NCI-H1417 (cell line): ENCODE results near the gene SOAT2.

Experiments used
- DNase-seq, 3 experiments: peaks; one replicate each; lab custom pipeline; 2025; lab: John Stamatoyannopoulos, UW

Gene SOAT2

DNA sequence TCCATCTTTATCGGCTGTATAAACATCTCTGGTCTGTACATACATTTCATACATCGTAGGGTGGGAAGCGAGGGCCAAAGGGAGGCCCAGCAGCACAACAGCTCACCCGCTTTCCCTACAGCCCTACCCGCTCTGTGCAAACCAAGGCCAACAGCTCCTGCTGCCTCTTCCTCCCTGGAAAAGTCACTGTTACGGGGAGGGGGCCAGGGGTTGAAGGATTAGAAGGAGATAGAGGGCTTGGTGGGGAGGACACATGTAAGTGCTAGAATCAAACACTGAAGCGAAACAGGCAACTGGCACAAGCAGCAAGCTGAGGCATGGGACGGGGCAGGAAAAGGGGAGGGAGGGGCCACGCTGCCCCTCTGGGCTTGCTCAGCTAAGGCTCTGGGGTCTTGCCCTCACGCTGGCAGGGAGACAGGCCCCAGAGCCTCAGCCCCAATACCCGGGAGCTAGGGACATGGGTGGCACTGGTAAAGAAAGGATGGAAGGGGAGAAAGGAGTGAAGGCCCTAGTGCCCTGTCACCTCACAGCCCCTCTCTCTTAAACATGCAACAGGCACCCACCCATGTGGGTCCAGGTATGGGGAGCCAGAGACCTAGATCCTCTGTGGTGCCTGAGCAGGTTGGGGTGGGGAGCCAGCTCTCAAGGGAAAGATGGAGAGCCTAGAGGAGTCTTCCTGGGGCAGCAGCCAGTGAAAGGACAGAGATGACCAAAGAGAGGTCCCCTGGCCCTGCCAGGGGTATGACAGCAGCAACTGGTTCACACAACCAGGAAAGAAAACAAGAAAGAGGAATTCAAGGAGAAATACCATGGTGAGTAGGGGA lies 38.5 kb upstream of the SOAT2 start:
- no peak for DNase-seq

DNA sequence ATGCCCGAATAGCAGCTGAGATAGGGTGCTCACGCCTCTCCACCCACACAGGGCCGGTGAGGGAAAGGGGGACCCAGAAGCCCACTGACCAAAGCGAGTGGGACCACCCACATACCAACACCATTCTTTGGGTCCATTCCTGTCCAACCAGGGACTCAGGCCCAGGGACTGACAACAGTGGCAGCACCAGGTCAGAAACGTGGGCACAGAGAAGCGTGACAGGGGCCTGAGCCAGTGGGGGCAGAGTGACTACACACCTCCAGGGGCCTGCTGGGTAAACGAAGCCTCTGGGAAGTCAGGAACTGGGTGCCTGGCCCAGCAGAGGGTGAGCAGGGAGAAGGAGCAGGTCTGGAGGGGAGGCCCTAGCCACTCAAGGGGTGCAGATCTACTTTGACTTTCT lies 37.8 kb upstream of the SOAT2 start:
- no peak for DNase-seq

DNA sequence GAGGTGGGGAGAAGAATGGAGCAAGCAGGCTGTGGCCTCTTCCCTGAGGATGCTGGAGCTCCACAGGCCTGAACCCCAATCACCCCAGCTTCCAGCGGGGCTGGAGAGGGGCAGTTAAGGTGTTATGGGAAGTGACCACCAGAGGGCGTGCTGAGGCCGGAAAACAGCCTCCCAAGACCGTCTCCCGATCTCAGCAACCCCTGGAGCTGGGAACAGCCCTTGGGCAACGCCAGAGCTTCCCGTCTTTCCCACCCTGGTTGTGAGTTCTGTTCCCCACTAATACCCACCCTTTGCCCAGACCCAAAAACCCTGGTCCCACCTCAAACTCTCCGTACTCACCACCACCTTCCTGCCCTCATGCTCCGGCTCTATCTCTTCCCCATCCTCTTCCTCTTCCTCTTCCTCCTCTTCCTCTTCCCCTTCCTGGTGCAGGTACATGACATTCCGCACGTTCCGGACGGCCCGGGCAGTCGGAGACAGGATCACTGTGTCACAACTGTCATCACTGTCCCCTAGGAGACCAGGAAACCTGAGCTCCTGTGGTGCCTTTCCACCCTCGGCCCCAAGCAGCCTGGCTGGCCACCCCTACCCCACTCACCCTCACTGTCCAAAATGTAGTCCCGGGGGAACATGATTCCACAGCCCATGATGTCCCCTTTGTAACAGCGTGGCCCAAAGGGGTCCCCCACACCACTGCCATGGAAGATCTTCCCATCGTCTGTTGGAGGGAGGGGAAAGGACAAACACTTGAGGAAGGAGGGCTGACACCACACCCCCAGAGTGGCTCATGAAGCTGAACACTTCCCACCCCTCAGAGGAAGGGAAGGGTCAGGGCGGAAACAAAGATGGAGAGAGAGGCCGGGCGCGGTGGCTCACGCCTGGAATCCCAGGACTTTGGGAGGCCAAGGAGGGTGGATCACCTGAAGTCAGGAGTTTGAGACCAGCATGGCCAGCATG lies 37.0 kb upstream of the SOAT2 start:
- peak; percentile 58 to 82 (median 74) for DNase-seq

DNA sequence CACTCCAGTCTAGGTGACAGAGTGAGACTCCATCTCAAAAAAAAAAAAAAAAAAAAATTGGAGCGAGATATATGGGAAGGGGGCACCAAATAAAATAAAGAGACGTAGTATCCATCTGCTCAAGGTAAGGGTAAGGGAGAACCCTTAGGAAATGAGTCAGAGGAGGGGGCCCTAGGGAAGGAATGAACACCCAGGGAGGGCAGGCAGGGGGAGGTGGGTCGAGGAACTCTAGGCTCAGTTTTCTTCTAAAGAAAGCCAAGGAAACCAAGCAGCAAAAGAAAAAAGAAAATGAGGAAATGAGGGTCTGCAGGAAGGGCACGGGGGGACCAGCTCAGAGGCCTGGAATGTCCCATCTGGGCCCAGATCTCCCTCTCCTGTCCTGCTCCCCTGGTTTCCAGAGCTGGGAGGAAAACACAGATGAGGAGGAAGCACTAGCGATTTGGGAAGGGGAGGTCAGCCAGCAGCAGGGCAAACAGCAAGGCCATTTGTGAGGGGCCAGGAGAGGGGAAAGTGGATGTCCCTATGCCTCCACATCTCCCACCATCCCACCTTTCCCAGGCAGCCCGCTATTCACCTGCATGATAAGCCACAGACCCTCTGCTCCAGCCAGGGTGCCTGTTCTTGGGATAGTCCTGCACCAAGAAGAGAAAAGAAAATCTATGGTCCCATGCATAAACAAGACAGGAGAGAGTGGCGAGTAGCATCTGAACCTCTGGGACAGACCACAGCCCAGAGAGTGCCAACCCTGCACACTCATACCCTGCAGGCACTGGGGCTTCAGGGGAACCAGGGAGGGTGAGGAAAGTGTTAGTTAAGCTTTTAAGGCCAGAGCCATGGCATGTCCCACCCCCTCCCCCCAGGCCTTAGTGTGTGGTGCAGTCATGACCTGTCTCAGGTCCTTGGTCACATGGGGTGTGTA lies 36.0 kb upstream of the SOAT2 start:
- no peak for DNase-seq

DNA sequence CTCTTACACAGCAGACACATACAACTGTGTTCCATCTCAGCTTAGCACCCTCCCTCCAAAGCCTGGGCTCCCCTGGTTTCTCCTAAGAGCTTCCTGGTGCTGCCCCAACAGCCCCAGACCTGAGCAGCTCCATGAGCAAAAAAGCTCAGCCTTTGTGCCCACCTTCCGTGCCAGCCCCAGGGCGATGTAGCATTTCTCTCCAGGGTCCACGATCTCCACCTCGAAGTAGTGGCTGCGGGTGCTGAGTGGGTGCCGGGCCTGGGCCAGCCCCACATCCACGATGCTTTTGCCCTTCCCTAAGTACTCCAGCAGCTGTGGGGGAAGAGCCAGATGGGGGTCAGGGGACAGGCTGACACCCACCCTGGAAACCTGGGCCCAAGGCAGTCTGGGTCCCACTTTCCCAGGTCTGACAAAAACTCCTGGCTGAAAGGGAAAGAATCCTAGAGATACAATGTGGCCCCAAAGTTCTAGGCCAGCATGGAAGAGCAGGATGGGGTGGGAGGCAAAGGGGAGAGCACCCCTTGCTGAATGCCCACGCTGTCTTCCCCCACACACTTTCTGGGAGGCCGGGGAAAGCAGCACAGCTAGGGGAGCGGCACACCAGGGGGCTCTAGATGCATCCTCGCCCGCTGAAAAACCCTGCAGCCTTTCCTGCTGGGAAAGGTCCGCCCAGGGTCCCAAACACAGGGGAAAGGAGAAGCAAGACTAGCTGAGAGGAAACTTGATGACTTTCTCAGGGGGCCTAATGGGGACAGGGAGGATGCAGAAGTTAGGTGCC lies 35.1 kb upstream of the SOAT2 start:
- DNase-seq: no peak

DNA sequence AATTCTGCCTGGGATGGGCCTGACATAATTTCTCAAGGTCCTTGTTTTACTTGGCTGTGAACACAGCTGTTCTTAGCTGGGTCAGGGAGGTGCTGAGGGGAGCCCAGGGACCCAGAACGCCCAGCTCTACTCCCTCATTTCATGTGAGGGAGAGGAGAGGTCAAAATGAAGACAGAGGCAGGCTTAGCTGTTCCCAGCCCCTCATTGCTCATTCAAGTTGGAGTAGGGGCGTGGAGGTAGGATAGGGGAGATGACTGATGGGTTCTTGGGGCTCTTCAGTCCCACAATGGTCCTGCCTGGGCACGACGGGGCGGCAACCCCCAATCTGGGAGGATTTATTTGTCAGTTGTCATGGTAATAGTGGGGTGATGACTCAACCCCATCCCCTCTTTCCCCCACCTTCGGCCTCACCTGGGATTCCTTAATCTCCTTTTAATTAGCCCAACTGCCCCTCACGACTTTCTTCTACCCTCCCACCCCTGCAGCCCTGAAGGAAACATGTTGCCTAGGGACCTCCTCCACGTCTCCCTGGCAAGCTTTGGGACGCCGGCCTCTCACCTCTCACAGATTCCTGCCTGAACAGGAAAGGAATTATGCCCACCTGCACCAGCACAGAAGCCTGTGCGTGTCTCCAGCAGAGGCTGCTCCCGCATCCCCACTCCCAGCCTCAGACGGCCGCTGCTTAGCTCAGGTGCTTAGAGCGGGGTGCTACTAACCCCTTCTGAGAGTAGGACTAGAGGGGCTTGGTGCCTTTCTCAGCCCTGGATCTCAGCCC lies 34.3 kb upstream of the SOAT2 start:
- no peak for DNase-seq

DNA sequence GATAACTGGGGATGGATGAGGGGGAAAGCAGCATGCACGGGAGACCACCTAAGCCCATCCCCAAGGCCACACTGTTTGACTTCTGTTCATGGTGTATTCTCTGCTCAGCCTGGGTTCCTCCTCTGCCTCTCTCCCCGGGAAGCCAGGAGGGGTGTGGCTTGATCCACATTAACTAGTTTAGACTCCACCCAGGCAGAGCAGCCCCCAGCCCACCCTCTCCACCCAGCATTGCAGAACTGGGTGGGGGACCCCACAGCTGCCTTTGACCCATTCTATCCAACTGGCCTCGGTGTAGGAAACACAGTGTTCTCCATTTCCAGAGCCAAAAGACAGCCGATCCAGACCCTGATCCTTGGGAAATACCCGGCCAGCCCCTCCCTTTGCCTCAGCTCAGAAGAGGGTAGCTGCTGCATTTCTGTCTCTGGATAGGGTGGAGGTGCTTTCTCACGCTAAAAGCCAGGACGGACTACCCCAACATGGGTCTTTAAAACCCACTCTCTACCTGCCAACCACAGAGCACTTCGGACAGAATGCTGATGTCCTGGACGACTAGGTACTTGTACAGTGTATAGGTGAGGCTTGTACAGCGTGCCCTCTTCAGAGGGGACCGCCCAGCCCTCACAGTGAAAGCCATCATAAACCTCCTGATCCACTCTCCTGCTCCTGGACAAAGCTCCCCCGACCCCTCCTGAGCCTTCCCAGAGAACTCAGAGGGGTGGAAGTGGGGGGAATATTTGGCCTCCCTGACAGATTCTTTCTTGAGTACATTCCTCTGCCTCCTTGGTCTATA lies 33.5 kb upstream of the SOAT2 start:
- no peak for DNase-seq

DNA sequence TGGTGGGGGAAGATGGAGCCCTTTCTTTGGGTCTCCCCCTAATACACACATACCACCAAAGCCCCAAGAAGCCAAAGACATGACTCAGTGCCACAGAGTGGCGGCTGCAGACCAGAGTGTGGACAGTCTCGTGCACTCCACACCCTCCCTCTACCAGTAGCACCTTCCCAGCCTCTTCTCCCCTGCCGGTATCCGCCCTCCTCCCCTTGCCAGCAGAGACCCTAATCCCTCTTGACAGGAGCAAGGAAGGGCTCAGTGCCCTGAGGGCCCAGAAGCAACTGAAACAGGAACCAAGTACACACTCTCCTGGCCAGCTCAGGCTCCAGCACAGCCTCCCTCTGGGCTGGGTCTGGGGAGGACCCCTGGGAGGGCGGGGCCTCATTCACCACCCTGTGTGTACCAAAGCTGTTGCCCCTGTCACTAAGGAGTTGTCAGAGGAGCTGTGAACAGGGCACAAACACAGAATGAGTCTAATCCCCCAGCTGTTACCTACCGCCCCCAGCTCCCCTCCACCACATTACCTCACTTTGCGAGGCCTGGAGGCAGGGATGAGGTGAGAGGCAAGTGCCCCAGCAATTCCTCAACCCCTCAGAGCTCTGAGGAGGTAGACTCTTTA lies 32.3 kb upstream of the SOAT2 start:
- DNase-seq: no peak

DNA sequence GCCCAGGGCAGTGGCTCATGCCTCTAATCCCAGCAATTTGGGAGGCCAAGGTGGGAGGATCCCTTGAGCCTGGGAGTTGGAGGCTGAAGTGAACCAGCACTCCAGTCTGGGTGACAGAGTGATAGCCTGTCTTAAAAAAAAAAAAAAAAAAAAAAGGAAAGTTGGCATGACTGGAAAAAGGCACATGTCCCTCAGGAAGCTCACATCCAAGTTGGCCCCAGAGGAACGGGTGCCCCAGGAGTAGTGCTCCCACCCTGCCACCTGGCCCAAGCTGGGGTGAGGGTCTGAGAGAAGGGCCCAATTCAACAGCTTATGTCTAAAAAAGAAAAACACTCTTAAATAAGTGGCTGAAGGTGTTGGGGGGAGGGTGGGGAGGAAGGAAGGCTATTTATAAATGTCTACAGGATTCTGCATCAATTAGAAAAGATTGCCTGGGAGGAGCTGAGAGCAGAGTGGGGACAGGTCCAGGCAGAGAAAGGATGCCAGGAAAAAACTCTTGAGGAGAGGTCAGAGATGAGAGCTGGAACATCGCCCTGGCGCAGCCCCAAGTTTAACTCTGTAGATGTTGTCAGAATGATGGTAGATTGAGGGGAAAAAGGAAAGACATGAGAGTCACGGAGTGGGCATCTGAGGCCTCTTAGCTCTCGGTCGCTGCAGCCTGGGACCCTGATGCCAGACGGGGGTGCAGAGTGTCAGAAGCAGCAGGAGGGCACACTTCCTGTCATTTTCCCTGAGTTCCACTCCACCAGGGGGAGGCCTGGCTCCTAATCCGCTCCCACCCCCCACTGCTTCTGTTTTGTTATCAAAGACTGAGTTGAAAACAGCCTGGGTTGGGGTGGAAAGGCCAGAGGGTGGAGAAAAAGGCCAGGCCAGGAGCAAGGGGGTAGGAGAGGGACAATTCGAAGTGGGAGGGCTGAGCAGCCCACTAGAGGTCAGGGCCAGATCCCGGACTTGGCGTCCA lies 31.4 kb upstream of the SOAT2 start:
- DNase-seq: peak in 2 of 3 experiments; percentile 22 to 69

DNA sequence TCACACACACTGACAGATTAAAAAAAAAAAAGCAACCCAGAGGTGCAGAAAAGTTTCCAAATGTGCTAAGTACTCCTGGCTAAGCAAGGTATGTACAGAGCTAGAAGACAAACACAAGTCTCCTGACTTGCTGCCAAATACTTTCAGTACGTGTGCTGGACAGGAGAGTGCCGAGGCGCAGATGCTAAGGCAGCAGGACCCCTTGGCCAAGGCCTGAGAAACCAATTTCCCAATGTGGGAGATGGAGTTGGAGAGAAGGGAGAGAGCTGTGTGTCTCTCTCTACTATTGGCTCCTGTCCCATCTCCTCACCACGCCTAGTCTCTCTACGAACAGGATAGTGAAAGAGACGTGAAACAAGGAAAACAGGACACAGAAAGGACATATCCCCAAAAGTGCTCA lies 29.4 kb upstream of the SOAT2 start:
- no peak for DNase-seq

DNA sequence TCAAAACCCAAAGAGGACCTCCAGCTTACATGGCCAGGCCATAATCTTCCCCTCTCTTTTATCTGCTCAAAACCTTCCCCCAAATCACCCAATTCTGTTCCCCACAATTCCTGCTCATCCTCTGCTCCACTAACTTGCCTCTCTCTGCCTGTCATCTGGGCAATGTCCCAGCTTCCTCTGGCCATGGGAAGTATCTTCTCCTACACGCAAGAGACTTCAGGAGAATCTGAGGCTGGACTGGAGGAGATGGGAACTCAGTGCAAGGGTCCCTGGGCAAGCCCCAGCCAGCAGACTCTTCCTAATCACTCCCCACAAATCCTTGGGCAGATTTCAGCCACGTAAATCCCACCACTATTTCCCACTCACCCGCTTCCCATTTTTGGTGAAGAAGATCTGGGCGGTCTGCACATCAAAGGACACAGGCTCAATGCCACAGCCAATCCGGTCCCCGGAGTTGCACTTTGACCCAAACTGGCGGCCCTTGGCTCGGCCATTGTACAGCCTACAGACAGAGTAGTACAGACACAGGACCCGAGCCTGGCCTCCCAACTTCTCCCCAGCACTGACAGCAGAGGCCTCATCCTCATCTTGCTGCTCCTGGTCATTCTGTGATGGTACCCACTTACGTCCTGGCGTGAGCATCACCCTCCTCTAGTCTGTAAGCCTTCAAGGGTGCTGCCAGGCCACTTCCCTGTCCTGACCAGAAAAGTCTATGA lies 28.8 kb upstream of the SOAT2 start:
- no peak for DNase-seq

DNA sequence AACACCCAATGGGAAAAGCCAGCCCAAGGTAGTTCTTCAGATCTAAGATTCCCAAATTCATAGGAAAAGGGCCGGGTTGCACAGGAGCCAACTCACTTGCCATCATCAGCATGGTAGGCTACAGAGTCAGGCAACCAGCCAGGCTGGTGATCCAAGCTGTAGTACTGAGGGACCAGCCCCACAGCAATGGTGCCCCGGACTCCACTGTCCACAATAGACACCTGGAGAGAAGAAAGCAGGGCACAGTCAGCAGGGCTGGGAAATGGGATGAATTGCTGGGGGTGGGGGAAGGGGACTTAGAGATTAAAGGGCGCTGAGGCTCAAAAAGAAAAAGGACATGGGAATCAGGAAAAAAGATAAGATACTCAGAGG lies 28.3 kb upstream of the SOAT2 start:
- DNase-seq: no peak

DNA sequence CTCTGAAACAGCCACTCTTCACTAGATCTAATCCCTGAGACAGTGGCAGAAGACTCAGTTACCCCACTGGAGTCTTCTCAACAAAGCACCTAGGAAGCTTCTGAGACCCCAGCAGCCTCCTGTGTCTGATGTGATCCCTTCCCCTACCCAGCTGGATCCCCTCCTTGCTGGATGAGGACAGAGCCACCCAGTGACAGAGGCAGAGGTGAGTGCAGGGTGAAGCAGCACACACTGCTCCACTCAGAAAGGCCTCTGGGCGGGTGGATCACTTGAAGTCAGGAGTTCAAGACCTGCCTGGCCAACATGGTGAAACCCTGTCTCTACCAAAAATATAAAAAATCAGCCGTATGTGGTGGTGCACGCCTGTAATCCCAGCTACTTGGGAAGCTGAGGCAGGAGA lies 26.8 kb upstream of the SOAT2 start:
- DNase-seq: no peak

DNA sequence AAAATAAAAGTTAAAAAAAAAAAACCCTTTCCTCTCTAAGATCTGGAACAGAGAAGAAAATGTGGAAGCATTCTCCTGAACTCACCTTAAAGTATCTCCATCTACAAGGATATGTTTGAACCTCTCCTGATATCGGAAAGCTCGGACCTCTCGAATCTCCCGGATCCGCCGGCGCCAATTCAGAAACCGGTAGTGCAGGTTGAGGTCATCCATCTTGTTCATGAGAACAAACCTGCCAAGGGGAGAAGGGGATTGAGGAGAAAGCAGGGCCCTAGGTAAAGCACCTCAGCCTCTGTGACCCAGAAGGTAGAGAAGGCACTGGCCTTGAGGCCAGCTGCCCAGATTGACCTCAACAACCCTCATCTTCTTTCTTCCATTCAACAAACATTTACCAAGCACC lies 26.3 kb upstream of the SOAT2 start:
- DNase-seq: no peak

DNA sequence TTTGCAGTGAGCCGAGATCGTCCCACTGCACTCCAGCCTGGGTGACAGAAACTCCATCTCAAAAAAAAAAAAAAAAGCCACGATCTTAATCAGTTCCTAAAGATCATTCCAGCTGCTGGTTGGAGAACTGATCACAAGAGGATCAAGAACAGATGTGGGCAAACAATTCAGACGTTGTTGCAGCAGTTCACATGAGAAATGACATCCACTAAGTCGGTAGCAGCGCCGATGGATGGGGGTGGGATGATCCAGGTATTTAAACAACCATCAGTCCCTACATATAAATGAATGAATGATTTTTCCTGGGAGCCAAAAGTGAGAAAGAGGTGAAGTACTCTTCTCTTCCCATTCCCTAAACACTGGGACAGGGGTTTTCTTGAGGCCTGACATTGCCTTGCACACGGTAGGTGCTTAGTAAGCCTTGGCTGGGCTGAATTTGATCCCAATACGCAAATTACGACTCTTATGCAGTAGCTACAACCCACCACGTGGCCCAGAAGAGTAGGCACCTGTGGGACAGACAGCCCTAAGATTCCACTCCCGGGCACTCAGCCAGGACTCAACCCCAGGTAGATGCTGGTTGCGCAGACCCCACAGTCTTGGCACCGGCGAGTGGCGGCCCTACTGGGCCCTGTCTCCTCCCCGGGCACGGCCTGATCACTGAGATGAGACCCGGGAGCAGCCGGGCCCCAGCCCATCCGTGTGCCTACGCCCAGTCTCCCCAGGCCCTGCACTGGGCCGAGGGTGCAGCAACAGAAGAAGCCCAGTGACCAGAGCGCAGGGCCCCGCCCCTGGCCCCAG lies 24.7 kb upstream of the SOAT2 start:
- DNase-seq: peak in 1 of 3 experiments; percentile 58
